ENCODE results near the gene CDK15.
"Not testable (repeated sequence)": the region's sequence is repeated elsewhere in the genome, so short reads cannot be mapped to it uniquely, and the experiment has no call there.

Gene CDK15

GRCh38 chr2:201831469-201831868 is 25.1 kb downstream of the CDK15 start:
- DNase-seq = no peak

GRCh38 chr2:201833781-201834180 is 27.4 kb downstream of the CDK15 start:
- no peak for DNase-seq

GRCh38 chr2:201835066-201835465 is 28.7 kb downstream of the CDK15 start:
- DNase-seq = no peak

GRCh38 chr2:201837391-201837790 is 31.1 kb downstream of the CDK15 start:
- no peak for DNase-seq

- no peak for DNase-seq
Observed at GRCh38 chr2:201837824-201838431, 31.6 kb downstream of the CDK15 start.

GRCh38 chr2:201839727-201840126 is 33.4 kb downstream of the CDK15 start:
- no peak for DNase-seq

- DNase-seq = no peak
Observed at GRCh38 chr2:201840726-201841125, 34.4 kb downstream of the CDK15 start.

GRCh38 chr2:201842131-201842860 is 36.0 kb downstream of the CDK15 start:
- no peak for DNase-seq

- not testable (repeated sequence) for DNase-seq
Observed at GRCh38 chr2:201844922-201845321, 38.6 kb downstream of the CDK15 start.

- no peak for DNase-seq
Observed at GRCh38 chr2:201847481-201847880, 41.1 kb downstream of the CDK15 start.

GRCh38 chr2:201852462-201852861 is 46.1 kb downstream of the CDK15 start:
- DNase-seq = no peak

- no peak for DNase-seq
Observed at GRCh38 chr2:201852878-201853415, 46.6 kb downstream of the CDK15 start.

- DNase-seq = no peak
Observed at GRCh38 chr2:201854221-201854801, 48.0 kb downstream of the CDK15 start.

GRCh38 chr2:201854841-201855240 is 48.5 kb downstream of the CDK15 start:
- DNase-seq = no peak

GRCh38 chr2:201855356-201855755 is 49.0 kb downstream of the CDK15 start:
- DNase-seq = no peak

GRCh38 chr2:201857326-201857725 is 51.0 kb downstream of the CDK15 start:
- DNase-seq = no peak

GRCh38 chr2:201858281-201859184 is 52.2 kb downstream of the CDK15 start:
- DNase-seq = no peak

GRCh38 chr2:201859949-201860348 is 53.6 kb downstream of the CDK15 start:
- DNase-seq = no peak

- DNase-seq = peak; percentile 52 to 78
Observed at GRCh38 chr2:201860636-201861066, 54.3 kb downstream of the CDK15 start.

- no peak for DNase-seq
Observed at GRCh38 chr2:201862843-201863242, 56.5 kb downstream of the CDK15 start.

GRCh38 chr2:201866643-201867473 is 60.5 kb downstream of the CDK15 start:
- DNase-seq = no peak

- DNase-seq = no peak
Observed at GRCh38 chr2:201871471-201871870, 65.1 kb downstream of the CDK15 start.

Data from NCI-H524 (cell line).